ENCODE results near the gene MAP7.

GRCh38 chr6:136429264-136430065 lies 120.8 kb downstream of the MAP7 start:
- no peak for TF ChIP-seq CTCF (IDR thresholded peaks at IDR 0.05)
- TF ChIP-seq POLR2A (IDR thresholded peaks at IDR 0.05): no peak
